Heart left ventricle (tissue), 13 donors: ENCODE measurements around the gene BDP1.

Experiments
- CTCF ChIP-seq, 12 donors: fragments of 200-600 bp; sonication (generic) in 4 of 12; IDR thresholded peaks; one replicate each; pipeline versions ENCODE4 v1.5.0 to v1.8.0; 2018 to 2022; ENCODE audit warnings: antibody characterized with exemption in 12 of 12, mild to moderate bottlenecking in 5 of 12
- POLR2A ChIP-seq, 2 donors: fragments of 450-650 bp; IDR thresholded peaks; one replicate each; pipeline ENCODE4 v1.6.1; 2017; ENCODE audit warnings: antibody characterized with exemption in 2 of 2, mild to moderate bottlenecking in 2 of 2, moderate library complexity in 2 of 2
- donor health status: ischemic (EF 13 %, LVEDD 7.1; RV severe dilation, severe dysfunction).
- donor health status: DM: no; HTN: yes; CAD: no.
- donor health status: DM: no; HTN: no; CAD: no.
- donor health status: ischemic (EF 25% LVEDD 6.9; RV normal size, moderate dysfunction).
- donor health status: ischemic (EF 25% LVEDD 5.7; RV mildly dilated, moderate dysfunction).
- donor health status: ischemic (EF 35%, LVEDD 5.7; RV mildly dilated, moderate dysfunction).
- donor health status: nonischemic (EF 11% LVEDD 7.7; RV severe dilation, severe dysfunction).
- donor health status: DM: yes; HTN: yes; CAD: no.
- donor health status: PGD.
- donor health status: ischemic (EF 29% LVEDD 5.4; RV normal size, mild dysfunction).
- donor health status: nonischemic (EF 23%, LVEDD 6.1; RV moderate dilation, normal function).

GRCh38 chr5:71492817-71493615 lies 37.6 kb downstream of the BDP1 start:
- TF ChIP-seq CTCF (IDR thresholded peaks at IDR 0.05) (no peak), POLR2A (IDR thresholded peaks at IDR 0.05) (no peak)
